Naive thymus-derived CD4-positive, alpha-beta T cell (primary cell): ENCODE results near the gene BCAS3. TPM values are rescaled to one million over a fixed set of nuclear protein-coding genes. Genes with fewer than 3 reads are reported as not detected.

ENCODE experiments used
- ATAC-seq: fragments of 150-1000 bp; cut with Tn5 transposase; 2 replicates; pipeline ENCODE4 v1.10.0; 2021; ENCODE audit warnings: mild to moderate bottlenecking, moderate library complexity
- CTCF ChIA-PET: fragments of 350-600 bp; sonication (Branson Sonifier 250); formaldehyde crosslinking; loops from one replicate; lab custom pipeline; 2021; ENCODE audit warnings: antibody characterized with exemption; lab: Charles Lee
- POLR2A ChIA-PET: fragments of 350-600 bp; sonication (Branson Sonifier 250); formaldehyde crosslinking; loops from one replicate; lab custom pipeline; 2021; ENCODE audit warnings: antibody characterized with exemption, inconsistent platforms; lab: Charles Lee
- DNase-seq, 9 donors: peaks; one replicate each; pipeline versions ENCODE4 v3.0.0 to v3.0.0-alpha.2; 2020 to 2022; ENCODE audit warnings: mixed read lengths in 1 of 9
- H3K27ac ChIP-seq: one replicate; pipeline ENCODE4 v1.7.0; 2013; ENCODE audit warnings: mild to moderate bottlenecking, low read depth, low read length, moderate library complexity
- H3K27me3 ChIP-seq, 2 donors: one replicate each; pipeline ENCODE4 v1.7.0; 2013; ENCODE audit warnings: low read length in 2 of 2, mild to moderate bottlenecking in 2 of 2, moderate library complexity in 2 of 2; ENCODE audit not compliant: control insufficient read depth in 2 of 2, insufficient read depth in 2 of 2
- H3K36me3 ChIP-seq, 3 experiments: 1 replicate in 2 of 3; 2 replicates in 1 of 3; pipeline ENCODE4 v1.7.0; 2013; ENCODE audit warnings: low read length in 3 of 3, mild to moderate bottlenecking in 3 of 3, moderate library complexity in 1 of 3; ENCODE audit not compliant: insufficient read depth in 3 of 3, control insufficient read depth in 2 of 3
- H3K4me1 ChIP-seq, 2 donors: one replicate each; pipeline ENCODE4 v1.7.0; 2013; ENCODE audit warnings: low read length in 2 of 2, mild to moderate bottlenecking in 2 of 2, moderate library complexity in 1 of 2; ENCODE audit not compliant: control insufficient read depth in 2 of 2, insufficient read depth in 2 of 2
- H3K4me3 ChIP-seq: 2 replicates; pipeline ENCODE4 v1.7.0; 2013; ENCODE audit warnings: mild to moderate bottlenecking, low read length
- H3K9me3 ChIP-seq, 3 experiments: 1 replicate in 2 of 3; 2 replicates in 1 of 3; pipeline ENCODE4 v1.7.0; 2013; ENCODE audit warnings: low read length in 3 of 3; ENCODE audit not compliant: control insufficient read depth in 2 of 3
- H3K27ac Mint-ChIP-seq, 9 donors: one replicate each; pipeline ENCODE4 v1.8.0; 2020 to 2022; ENCODE audit warnings: mixed read lengths in 9 of 9, mild to moderate bottlenecking in 8 of 9, moderate library complexity in 5 of 9, inconsistent platforms in 2 of 9
- H3K27me3 Mint-ChIP-seq, 5 donors: one replicate each; pipeline ENCODE4 v1.8.0; 2021 to 2022; ENCODE audit warnings: mixed read lengths in 5 of 5, mild to moderate bottlenecking in 1 of 5
- H3K36me3 Mint-ChIP-seq, 5 donors: one replicate each; pipeline ENCODE4 v1.8.0; 2020 to 2022; ENCODE audit warnings: mixed read lengths in 5 of 5, mild to moderate bottlenecking in 3 of 5, inconsistent platforms in 1 of 5
- H3K4me1 Mint-ChIP-seq, 7 donors: one replicate each; pipeline ENCODE4 v1.8.0; 2020 to 2022; ENCODE audit warnings: mixed read lengths in 7 of 7, mild to moderate bottlenecking in 3 of 7, inconsistent platforms in 1 of 7
- H3K4me3 Mint-ChIP-seq, 10 donors: one replicate each; pipeline ENCODE4 v1.8.0; 2020 to 2022; ENCODE audit warnings: mild to moderate bottlenecking in 10 of 10, mixed read lengths in 10 of 10, moderate library complexity in 6 of 10, inconsistent platforms in 2 of 10
- H3K9me3 Mint-ChIP-seq, 11 donors: one replicate each; pipeline ENCODE4 v1.8.0; 2020 to 2022; ENCODE audit warnings: mixed read lengths in 11 of 11, mild to moderate bottlenecking in 4 of 11, inconsistent platforms in 1 of 11, moderate library complexity in 1 of 11
- intact Hi-C, 2 donors: fragments of 100-400 bp; cut with micrococcal nuclease; formaldehyde crosslinking; loops; one replicate each; pipeline ENCODE4 v1.15.1; 2023
- polyA plus RNA-seq, 2 donors: library from polyadenylated mRNA; unstranded; fragments of 300-500 nt; fragmentation: Illumina TruSeq; gene quantifications; one replicate each; pipeline ENCODE4 v1.2.3, GENCODE V29; 2021
- total RNA-seq, 6 experiments: library from RNA in 5 of 6; stranded (reverse) in 5 of 6; gene quantifications; 1 replicate in 5 of 6; 2 replicates in 1 of 6; pipeline ENCODE4 v1.2.3 and lab custom pipeline; 2021 to 2026

Gene BCAS3
- total and polyA plus RNA-seq, 7 experiments from 2014 or later, result 18.4 to 57.8 (median 37.5) TPM

DNA sequence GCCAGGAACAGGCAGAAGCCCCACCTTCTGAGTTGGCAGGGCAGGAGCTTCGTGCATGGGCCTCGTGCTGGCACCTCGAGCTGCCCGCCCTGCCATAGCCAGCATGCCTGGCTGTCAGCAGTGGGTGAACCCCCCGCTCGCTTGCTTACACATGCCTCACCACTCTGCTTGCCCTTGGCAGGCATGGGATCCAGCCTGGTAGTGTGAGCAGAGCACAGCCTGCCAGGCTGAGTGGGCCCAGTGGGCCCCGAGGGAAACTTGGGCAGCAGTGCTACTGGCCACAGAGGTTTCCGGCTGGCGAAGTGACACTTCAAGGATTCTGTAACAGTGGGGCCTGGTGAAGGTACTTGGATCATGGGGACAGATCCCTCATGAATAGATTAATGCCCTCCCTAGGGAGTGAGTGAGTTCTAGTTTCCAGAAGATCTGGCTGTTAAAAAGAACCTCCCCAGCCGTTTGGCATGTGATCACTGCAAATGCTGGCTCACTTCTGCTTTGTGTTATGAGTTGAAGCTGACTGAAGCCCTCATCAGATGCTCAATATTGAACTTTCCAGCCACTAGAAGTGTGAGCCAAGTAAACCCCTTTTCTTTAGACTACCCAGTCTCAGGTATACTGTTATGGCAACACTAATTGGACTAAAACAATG, 114.7 kb downstream of the BCAS3 start:
- H3K9me3 Mint-ChIP-seq, result peaks cover 0 to 5% (median 0%) of the 10 kb centered on the region in 11 donors
- DNase-seq, result no peak
- Histone ChIP-seq H3K9me3 (no peaks in the 10 kb centered on the region), H3K4me1 (no peaks in the 10 kb centered on the region), H3K27ac (no peak overlapping the region), H3K36me3 (no peaks in the 10 kb centered on the region), H3K4me3 (no peak overlapping the region), H3K27me3 (no peaks in the 10 kb centered on the region)
- H3K27me3 Mint-ChIP-seq, result peaks cover 0 to 3% (median 0%) of the 10 kb centered on the region in 5 donors
- no peak for ATAC-seq
- intact Hi-C loops, result loop anchor here in 1 of 2 donors (10.0 kb wide), 1 partner anchor 58 kb away; no protein-coding TSS in a partner anchor
- ChIA-PET CTCF (no interaction called here), POLR2A (no interaction called here)
- peak overlapping the region in 1 of 9 donors; percentile 22 for H3K27ac Mint-ChIP-seq
- no peak overlapping the region for H3K4me3 Mint-ChIP-seq
- peaks cover 0 to 14% (median 0%) of the 10 kb centered on the region in 5 donors for H3K36me3 Mint-ChIP-seq
- H3K4me1 Mint-ChIP-seq, result peaks cover 0 to 13% (median 11%) of the 10 kb centered on the region in 7 donors

DNA sequence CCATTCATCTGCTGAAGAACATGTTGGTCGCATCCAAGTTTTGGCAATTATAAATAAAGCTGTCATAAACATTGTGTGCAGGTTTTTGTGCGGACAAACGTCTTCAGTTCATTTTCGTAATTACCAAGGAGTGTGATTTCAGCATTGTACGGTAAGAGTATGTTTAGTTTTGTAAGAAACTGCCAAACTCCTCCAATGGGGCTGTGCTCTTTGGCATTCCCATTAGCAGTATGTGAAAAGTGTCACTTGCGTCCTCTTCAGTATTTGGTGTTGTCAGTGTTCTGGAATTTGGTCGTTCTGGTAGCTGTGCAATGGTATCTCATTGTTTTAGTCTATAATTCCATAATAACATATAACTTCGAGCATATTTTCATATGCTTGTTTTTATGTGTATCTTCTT, 120.9 kb downstream of the BCAS3 start:
- Mint-ChIP-seq H3K27ac (no peak overlapping the region), H3K4me3 (no peak overlapping the region)

GRCh38 chr17:60802377-60802776, 124.7 kb downstream of the BCAS3 start:
- Histone ChIP-seq H3K4me3 (no peak overlapping the region), H3K36me3 (no peaks in the 10 kb centered on the region), H3K4me1 (no peaks in the 10 kb centered on the region), H3K9me3 (no peaks in the 10 kb centered on the region), H3K27ac (no peak overlapping the region), H3K27me3 (no peaks in the 10 kb centered on the region)
- DNase-seq (no peak), ATAC-seq (no peak)
- Mint-ChIP-seq H3K9me3 (no peaks in the 10 kb centered on the region), H3K4me3 (no peak overlapping the region), H3K4me1 (peaks cover 0 to 5% (median 0%) of the 10 kb centered on the region in 7 donors), H3K27me3 (peaks cover 0 to 5% (median 0%) of the 10 kb centered on the region in 5 donors), H3K27ac (no peak overlapping the region), H3K36me3 (peaks cover 0 to 24% (median 9%) of the 10 kb centered on the region in 5 donors)
- CTCF ChIA-PET, result no interaction called here
- intact Hi-C loops, result no loop called here
- POLR2A ChIA-PET, result no interaction called here

More for the DNA sequence above, 120.9 kb downstream of the BCAS3 start:
- peaks cover 0 to 5% (median 0%) of the 10 kb centered on the region in 11 donors for H3K9me3 Mint-ChIP-seq
- DNase-seq (no peak), ATAC-seq (no peak)
- no peaks in the 10 kb centered on the region for H3K36me3 ChIP-seq
- H3K4me1 Mint-ChIP-seq, result peaks cover 0 to 13% (median 7%) of the 10 kb centered on the region in 7 donors
- CTCF ChIA-PET, result interaction anchor here (0.7 kb wide), 1 partner anchor 11 kb away, joined by 3 read pairs; no protein-coding TSS in a partner anchor
- H3K9me3 ChIP-seq, result no peaks in the 10 kb centered on the region
- H3K27me3 Mint-ChIP-seq, result peaks cover 0 to 5% (median 0%) of the 10 kb centered on the region in 5 donors
- H3K4me1 ChIP-seq, result no peaks in the 10 kb centered on the region
- H3K27ac ChIP-seq, result no peak overlapping the region
- H3K4me3 ChIP-seq, result no peak overlapping the region
- peaks cover 0 to 22% (median 5%) of the 10 kb centered on the region in 5 donors for H3K36me3 Mint-ChIP-seq
- POLR2A ChIA-PET, result no interaction called here
- intact Hi-C loops, result loop anchor here in 1 of 2 donors (10.0 kb wide), 1 partner anchor 64 kb away; no protein-coding TSS in a partner anchor
- H3K27me3 ChIP-seq, result no peaks in the 10 kb centered on the region

DNA sequence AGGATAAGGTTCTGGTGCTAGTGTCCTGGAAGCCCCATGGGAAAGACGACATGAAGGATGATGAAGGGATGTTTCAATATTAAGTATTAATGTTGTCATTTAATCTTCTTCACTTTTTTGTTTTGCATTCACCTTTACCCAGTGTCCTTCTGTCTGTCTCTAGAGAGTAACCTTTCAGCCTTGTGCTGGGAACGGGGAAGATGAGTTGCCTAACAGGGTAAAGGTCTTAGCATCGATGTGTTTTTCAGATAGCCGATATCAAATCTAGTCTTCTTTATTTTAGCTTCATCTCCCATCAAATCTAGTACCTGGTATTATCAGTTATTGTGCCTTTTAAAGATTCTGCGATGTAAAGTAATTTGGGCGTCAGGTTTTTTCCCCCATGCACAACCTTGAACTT, 125.4 kb downstream of the BCAS3 start:
- intact Hi-C loops, result no loop called here
- Mint-ChIP-seq H3K4me1 (peaks cover 0 to 4% (median 0%) of the 10 kb centered on the region in 7 donors), H3K4me3 (no peak overlapping the region), H3K36me3 (peaks cover 0 to 24% (median 11%) of the 10 kb centered on the region in 5 donors), H3K9me3 (no peaks in the 10 kb centered on the region), H3K27me3 (peaks cover 0 to 5% (median 0%) of the 10 kb centered on the region in 5 donors), H3K27ac (no peak overlapping the region)
- Histone ChIP-seq H3K27ac (no peak overlapping the region), H3K36me3 (no peaks in the 10 kb centered on the region), H3K9me3 (no peaks in the 10 kb centered on the region), H3K4me1 (no peaks in the 10 kb centered on the region), H3K27me3 (no peaks in the 10 kb centered on the region), H3K4me3 (no peak overlapping the region)
- DNase-seq, result no peak
- CTCF ChIA-PET, result no interaction called here
- ATAC-seq, result no peak
- POLR2A ChIA-PET, result no interaction called here

DNA sequence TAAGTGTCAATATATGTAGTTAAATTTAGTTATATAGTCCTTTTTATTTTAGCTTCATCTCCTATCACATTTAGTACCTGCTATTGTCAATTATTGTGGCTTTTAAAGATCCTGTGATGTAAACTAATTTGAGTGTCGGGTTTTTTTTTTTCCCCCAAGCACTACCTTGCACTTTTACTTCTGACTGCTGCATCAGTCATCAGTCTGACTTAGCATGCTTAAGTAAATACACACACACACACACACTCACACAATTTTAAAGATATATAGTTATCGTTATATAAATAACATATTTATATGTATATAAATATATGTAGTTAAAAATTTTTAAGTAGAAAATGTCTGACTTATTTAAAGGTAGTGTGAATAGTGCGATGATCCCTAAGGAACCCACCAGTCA, 127.2 kb downstream of the BCAS3 start:
- no peaks in the 10 kb centered on the region for H3K27me3 ChIP-seq
- H3K27me3 Mint-ChIP-seq, result peaks cover 0 to 5% (median 0%) of the 10 kb centered on the region in 5 donors
- no peak overlapping the region for H3K4me3 Mint-ChIP-seq
- H3K4me3 ChIP-seq, result no peak overlapping the region
- peaks cover 0 to 6% (median 0%) of the 10 kb centered on the region in 11 donors for H3K9me3 Mint-ChIP-seq
- H3K9me3 ChIP-seq, result no peaks in the 10 kb centered on the region
- H3K27ac Mint-ChIP-seq, result no peak overlapping the region
- ChIA-PET CTCF (no interaction called here), POLR2A (no interaction called here)
- no peaks in the 10 kb centered on the region for H3K4me1 ChIP-seq
- no peaks in the 10 kb centered on the region for H3K36me3 ChIP-seq
- peaks cover 2 to 38% (median 23%) of the 10 kb centered on the region in 5 donors for H3K36me3 Mint-ChIP-seq
- ATAC-seq (no peak), DNase-seq (no peak)
- no peak overlapping the region for H3K27ac ChIP-seq
- peaks cover 0 to 5% (median 0%) of the 10 kb centered on the region in 7 donors for H3K4me1 Mint-ChIP-seq
- intact Hi-C loops, result no loop called here

- Histone ChIP-seq H3K27me3 (no peaks in the 10 kb centered on the region), H3K9me3 (peaks cover 0 to 6% (median 0%) of the 10 kb centered on the region in 3 experiments), H3K36me3 (peaks cover 0 to 12% (median 0%) of the 10 kb centered on the region in 3 experiments), H3K27ac (no peak overlapping the region), H3K4me1 (no peaks in the 10 kb centered on the region), H3K4me3 (no peak overlapping the region)
- no peak overlapping the region for H3K4me3 Mint-ChIP-seq
- intact Hi-C loops, result no loop called here
- no peaks in the 10 kb centered on the region for H3K27me3 Mint-ChIP-seq
- peaks cover 2 to 71% (median 61%) of the 10 kb centered on the region in 5 donors for H3K36me3 Mint-ChIP-seq
- ChIA-PET CTCF (no interaction called here), POLR2A (no interaction called here)
- H3K4me1 Mint-ChIP-seq, result peaks cover 0 to 5% (median 0%) of the 10 kb centered on the region in 7 donors
- DNase-seq (no peak), ATAC-seq (no peak)
- no peak overlapping the region for H3K27ac Mint-ChIP-seq
- H3K9me3 Mint-ChIP-seq, result peaks cover 0 to 47% (median 17%) of the 10 kb centered on the region in 11 donors
Measured at GRCh38 chr17:60809421-60809820, 131.8 kb downstream of the BCAS3 start.
